ENCODE measurements around the gene ROCK2.

GRCh38 chr2:11236335-11236734, 108.1 kb downstream of the ROCK2 start:
- TF ChIP-seq TAF1 (conservative IDR thresholded peaks at IDR 0.05) (no peak), CTCF (IDR thresholded peaks at IDR 0.05; ENCODE audit: low read depth, low read length, missing input control) (no peak)
- TF ChIP-seq, protein P1, sequence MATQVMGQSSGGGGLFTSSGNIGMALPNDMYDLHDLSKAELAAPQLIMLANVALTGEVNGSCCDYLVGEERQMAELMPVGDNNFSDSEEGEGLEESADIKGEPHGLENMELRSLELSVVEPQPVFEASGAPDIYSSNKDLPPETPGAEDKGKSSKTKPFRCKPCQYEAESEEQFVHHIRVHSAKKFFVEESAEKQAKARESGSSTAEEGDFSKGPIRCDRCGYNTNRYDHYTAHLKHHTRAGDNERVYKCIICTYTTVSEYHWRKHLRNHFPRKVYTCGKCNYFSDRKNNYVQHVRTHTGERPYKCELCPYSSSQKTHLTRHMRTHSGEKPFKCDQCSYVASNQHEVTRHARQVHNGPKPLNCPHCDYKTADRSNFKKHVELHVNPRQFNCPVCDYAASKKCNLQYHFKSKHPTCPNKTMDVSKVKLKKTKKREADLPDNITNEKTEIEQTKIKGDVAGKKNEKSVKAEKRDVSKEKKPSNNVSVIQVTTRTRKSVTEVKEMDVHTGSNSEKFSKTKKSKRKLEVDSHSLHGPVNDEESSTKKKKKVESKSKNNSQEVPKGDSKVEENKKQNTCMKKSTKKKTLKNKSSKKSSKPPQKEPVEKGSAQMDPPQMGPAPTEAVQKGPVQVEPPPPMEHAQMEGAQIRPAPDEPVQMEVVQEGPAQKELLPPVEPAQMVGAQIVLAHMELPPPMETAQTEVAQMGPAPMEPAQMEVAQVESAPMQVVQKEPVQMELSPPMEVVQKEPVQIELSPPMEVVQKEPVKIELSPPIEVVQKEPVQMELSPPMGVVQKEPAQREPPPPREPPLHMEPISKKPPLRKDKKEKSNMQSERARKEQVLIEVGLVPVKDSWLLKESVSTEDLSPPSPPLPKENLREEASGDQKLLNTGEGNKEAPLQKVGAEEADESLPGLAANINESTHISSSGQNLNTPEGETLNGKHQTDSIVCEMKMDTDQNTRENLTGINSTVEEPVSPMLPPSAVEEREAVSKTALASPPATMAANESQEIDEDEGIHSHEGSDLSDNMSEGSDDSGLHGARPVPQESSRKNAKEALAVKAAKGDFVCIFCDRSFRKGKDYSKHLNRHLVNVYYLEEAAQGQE (IDR thresholded peaks at IDR 0.05), result no peak
